ENCODE results near the gene PLPPR1. TPM values are rescaled to one million over a fixed set of nuclear protein-coding genes. Genes with fewer than 3 reads are reported as not detected.

PLPPR1 gene
- total RNA-seq, 1 experiment from 2014 or later, result not detected

DNA sequence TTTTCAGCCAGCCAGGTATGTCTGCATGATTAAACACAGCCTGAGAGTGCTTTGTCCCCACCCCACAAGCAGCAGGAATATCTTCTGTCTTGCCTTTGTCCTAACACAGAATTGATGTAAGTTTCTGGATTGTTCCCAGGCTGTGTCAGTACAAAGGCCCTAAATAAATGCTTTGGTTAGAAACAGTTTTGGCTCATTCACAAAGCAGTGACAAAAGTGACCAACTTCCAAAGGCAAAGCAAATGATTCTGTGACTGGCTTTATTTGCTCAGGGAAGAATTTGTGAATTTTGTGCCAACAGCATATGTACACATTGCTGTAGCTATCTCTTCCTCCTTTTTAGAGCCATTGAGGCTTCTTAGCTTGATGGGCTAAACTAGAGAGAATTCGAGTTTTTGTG lies 133.7 kb downstream of the PLPPR1 start:
- ChIA-PET POLR2A (no interaction called here), CTCF (no interaction called here)
- DNase-seq (ENCODE audit: low read depth, low spot score) (no peak), ATAC-seq (no peak)
- H3K27ac ChIP-seq (ENCODE audit: low read length), result no peak overlapping the region
- TF ChIP-seq SIN3A (IDR thresholded peaks at IDR 0.05; ENCODE audit: borderline replicate concordance, insufficient read depth, low read depth, low read length) (no peak), POLR2AphosphoS5 (IDR thresholded peaks at IDR 0.05; ENCODE audit: low read depth, low read length) (no peak), TCF7L2 (IDR thresholded peaks at IDR 0.05; ENCODE audit: low read depth, low read length) (no peak)
- TF ChIP-seq, protein P1, sequence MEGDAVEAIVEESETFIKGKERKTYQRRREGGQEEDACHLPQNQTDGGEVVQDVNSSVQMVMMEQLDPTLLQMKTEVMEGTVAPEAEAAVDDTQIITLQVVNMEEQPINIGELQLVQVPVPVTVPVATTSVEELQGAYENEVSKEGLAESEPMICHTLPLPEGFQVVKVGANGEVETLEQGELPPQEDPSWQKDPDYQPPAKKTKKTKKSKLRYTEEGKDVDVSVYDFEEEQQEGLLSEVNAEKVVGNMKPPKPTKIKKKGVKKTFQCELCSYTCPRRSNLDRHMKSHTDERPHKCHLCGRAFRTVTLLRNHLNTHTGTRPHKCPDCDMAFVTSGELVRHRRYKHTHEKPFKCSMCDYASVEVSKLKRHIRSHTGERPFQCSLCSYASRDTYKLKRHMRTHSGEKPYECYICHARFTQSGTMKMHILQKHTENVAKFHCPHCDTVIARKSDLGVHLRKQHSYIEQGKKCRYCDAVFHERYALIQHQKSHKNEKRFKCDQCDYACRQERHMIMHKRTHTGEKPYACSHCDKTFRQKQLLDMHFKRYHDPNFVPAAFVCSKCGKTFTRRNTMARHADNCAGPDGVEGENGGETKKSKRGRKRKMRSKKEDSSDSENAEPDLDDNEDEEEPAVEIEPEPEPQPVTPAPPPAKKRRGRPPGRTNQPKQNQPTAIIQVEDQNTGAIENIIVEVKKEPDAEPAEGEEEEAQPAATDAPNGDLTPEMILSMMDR (IDR thresholded peaks at IDR 0.05), result no peak
- TF ChIP-seq, protein P2, sequence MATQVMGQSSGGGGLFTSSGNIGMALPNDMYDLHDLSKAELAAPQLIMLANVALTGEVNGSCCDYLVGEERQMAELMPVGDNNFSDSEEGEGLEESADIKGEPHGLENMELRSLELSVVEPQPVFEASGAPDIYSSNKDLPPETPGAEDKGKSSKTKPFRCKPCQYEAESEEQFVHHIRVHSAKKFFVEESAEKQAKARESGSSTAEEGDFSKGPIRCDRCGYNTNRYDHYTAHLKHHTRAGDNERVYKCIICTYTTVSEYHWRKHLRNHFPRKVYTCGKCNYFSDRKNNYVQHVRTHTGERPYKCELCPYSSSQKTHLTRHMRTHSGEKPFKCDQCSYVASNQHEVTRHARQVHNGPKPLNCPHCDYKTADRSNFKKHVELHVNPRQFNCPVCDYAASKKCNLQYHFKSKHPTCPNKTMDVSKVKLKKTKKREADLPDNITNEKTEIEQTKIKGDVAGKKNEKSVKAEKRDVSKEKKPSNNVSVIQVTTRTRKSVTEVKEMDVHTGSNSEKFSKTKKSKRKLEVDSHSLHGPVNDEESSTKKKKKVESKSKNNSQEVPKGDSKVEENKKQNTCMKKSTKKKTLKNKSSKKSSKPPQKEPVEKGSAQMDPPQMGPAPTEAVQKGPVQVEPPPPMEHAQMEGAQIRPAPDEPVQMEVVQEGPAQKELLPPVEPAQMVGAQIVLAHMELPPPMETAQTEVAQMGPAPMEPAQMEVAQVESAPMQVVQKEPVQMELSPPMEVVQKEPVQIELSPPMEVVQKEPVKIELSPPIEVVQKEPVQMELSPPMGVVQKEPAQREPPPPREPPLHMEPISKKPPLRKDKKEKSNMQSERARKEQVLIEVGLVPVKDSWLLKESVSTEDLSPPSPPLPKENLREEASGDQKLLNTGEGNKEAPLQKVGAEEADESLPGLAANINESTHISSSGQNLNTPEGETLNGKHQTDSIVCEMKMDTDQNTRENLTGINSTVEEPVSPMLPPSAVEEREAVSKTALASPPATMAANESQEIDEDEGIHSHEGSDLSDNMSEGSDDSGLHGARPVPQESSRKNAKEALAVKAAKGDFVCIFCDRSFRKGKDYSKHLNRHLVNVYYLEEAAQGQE (IDR thresholded peaks at IDR 0.05; ENCODE audit: insufficient read depth in 1 of 2, low read depth in 2 of 2, low read length in 1 of 2), result no peak
- H3K9me3 ChIP-seq (ENCODE audit: control insufficient read depth, insufficient read depth, low read depth, low read length), result no peaks in the 10 kb centered on the region
- BruUV-seq (replicated peaks), result no TSS peak
- H3K27me3 ChIP-seq (ENCODE audit: control insufficient read depth, insufficient read depth, low read length), result no peaks in the 10 kb centered on the region
- intact Hi-C loops (cut with micrococcal nuclease; ENCODE audit: unreplicated experiment) (no loop called here), in situ Hi-C loops (cut with HindIII; ENCODE audit: low pct_unique_long_range_greater_than_20kb, low sequenced_read_pairs) (no loop called here)
- no peak overlapping the region for H3K4me3 ChIP-seq (ENCODE audit: low read depth in 2 of 2, low read length in 2 of 2)
- no peaks in the 10 kb centered on the region for H3K4me1 ChIP-seq (ENCODE audit: control insufficient read depth, insufficient read depth, low read length)
- H3K36me3 ChIP-seq (ENCODE audit: control insufficient read depth, insufficient read depth, low read length), result no peaks in the 10 kb centered on the region

DNA sequence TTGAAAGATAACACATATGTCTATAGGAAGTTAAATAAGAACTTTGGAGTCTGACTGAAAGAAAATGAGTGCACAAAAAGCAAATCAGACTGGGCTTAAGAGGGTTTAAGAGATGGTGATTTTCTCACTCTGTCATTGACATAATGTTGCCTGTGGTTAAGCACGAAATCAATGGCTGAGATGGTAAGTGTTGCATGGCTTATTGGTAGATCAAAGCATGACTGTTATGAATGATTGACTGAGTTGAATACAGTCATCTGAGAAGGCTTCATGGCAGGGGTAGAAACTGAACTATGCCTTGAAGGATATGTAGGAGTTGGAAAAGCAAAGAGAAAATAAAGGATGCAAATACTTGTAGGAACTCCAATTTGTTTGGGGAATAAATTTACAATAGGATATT lies 136.6 kb downstream of the PLPPR1 start:
- Histone ChIP-seq H3K36me3 (ENCODE audit: control insufficient read depth, insufficient read depth, low read length) (no peaks in the 10 kb centered on the region), H3K27ac (ENCODE audit: low read length) (no peak overlapping the region), H3K4me3 (ENCODE audit: low read depth in 2 of 2, low read length in 2 of 2) (no peak overlapping the region), H3K4me1 (ENCODE audit: control insufficient read depth, insufficient read depth, low read length) (no peaks in the 10 kb centered on the region), H3K27me3 (ENCODE audit: control insufficient read depth, insufficient read depth, low read length) (no peaks in the 10 kb centered on the region), H3K9me3 (ENCODE audit: control insufficient read depth, insufficient read depth, low read depth, low read length) (no peaks in the 10 kb centered on the region)
- BruUV-seq (replicated peaks), result no TSS peak
- DNase-seq (ENCODE audit: low read depth, low spot score), result no peak
- CTCF ChIA-PET, result no interaction called here
- POLR2A ChIA-PET, result no interaction called here
- TF ChIP-seq, protein P2 (IDR thresholded peaks at IDR 0.05; ENCODE audit: insufficient read depth in 1 of 2, low read depth in 2 of 2, low read length in 1 of 2), result no peak
- TF ChIP-seq TCF7L2 (IDR thresholded peaks at IDR 0.05; ENCODE audit: low read depth, low read length), result no peak
- TF ChIP-seq SIN3A (IDR thresholded peaks at IDR 0.05; ENCODE audit: borderline replicate concordance, insufficient read depth, low read depth, low read length), result no peak
- no peak for TF ChIP-seq POLR2AphosphoS5 (IDR thresholded peaks at IDR 0.05; ENCODE audit: low read depth, low read length)
- TF ChIP-seq, protein P1 (IDR thresholded peaks at IDR 0.05), result no peak
- intact Hi-C loops (cut with micrococcal nuclease; ENCODE audit: unreplicated experiment) (no loop called here), in situ Hi-C loops (cut with HindIII; ENCODE audit: low pct_unique_long_range_greater_than_20kb, low sequenced_read_pairs) (no loop called here)
- ATAC-seq, result no peak

Measured in Panc1 (cell line).